Right lobe of liver (tissue), 6 donors: ENCODE results near the gene EIF5B. TPM values are rescaled to one million over a fixed set of nuclear protein-coding genes. Genes with fewer than 3 reads are reported as not detected.
"Not testable (repeated sequence)": the region's sequence is repeated elsewhere in the genome, so short reads cannot be mapped to it uniquely, and the experiment has no call there.

Experiments
- ATAC-seq, 4 donors: fragments of 200-7000 bp; cut with Tn5 transposase; one replicate each; pipeline ENCODE4 v1.9.1; 2020; ENCODE audit warnings: mild to moderate bottlenecking in 4 of 4, moderate library complexity in 4 of 4
- DNase-seq, 3 donors: peaks; one replicate each; pipeline ENCODE4 v3.0.0-alpha.2; 2020
- H3K27ac ChIP-seq, 3 donors: fragments of 200-600 bp; one replicate each; pipeline ENCODE4 v1.8.0; 2022
- H3K27me3 ChIP-seq, 2 donors: fragments of 200-600 bp; one replicate each; pipeline ENCODE4 v1.8.0; 2022
- H3K36me3 ChIP-seq, 4 donors: fragments of 200-600 bp; sonication (generic) in 1 of 4; one replicate each; pipeline versions ENCODE4 v1.5.1 to v1.8.0; 2017 to 2022; ENCODE audit warnings: control low read depth in 1 of 4
- H3K4me1 ChIP-seq, 4 donors: fragments of 200-600 bp; sonication (generic) in 1 of 4; one replicate each; pipeline versions ENCODE4 v1.5.1 to v1.8.0; 2017 to 2022; ENCODE audit warnings: control low read depth in 1 of 4
- H3K4me3 ChIP-seq, 3 donors: fragments of 200-600 bp; one replicate each; pipeline ENCODE4 v1.8.0; 2022
- H3K9me3 ChIP-seq, 4 donors: fragments of 200-600 bp; sonication (generic) in 1 of 4; one replicate each; pipeline versions ENCODE4 v1.5.1 to v1.8.0; 2017 to 2022; ENCODE audit warnings: control low read depth in 1 of 4
- CTCF ChIP-seq, 4 donors: fragments of 200-600 bp in 3 of 4; fragments of 450-650 bp in 1 of 4; IDR thresholded peaks; one replicate each; pipeline versions ENCODE4 v1.5.1 to v1.8.0; 2016 to 2022; ENCODE audit warnings: antibody characterized with exemption in 4 of 4, mild to moderate bottlenecking in 2 of 4
- POLR2A ChIP-seq: fragments of 450-650 bp; IDR thresholded peaks from one replicate; pipeline ENCODE4 v1.6.1; 2017; ENCODE audit warnings: antibody characterized with exemption, mild to moderate bottlenecking
- WGBS: methylation state at CpG from one replicate; pipeline ENCODE4 v1.1.6; 2018; ENCODE audit warnings: low coverage, low lambda C conversion rate; ENCODE audit not compliant: insufficient coverage; ENCODE audit errors: missing lambda C conversion rate; 5-methylcytosine and 5-hydroxymethylcytosine counted together
- intact Hi-C, 2 donors: fragments of 100-400 bp; cut with DNase I; formaldehyde crosslinking; loops; one replicate each; pipeline versions ENCODE4 v1.11.2 to v1.14.1; 2022
- total RNA-seq, 6 experiments: library from RNA; depleted of rRNA in 2 of 6; stranded (reverse); fragments of >200 nt in 2 of 6; fragmentation: NEBNext Ultra II Directional in 3 of 6; extraction: Animal tissue kit (Norgen Biotek cat#: 25700) in 3 of 6; gene quantifications; one replicate each; pipeline versions ENCODE4 v1.1.0 to v1.2.4, GENCODE V29; 2016 to 2023
- donor health status: DM: no; HTN: yes; CAD: no.
- donor health status: DM: no; HTN: no; CAD: no.
- donor health status: DM: no; HTN: no; CAD: no.
- donor health status: DM: no; HTN: yes; CAD: no.
- donor health status: DM: no; HTN: yes; CAD: no.

EIF5B gene
- total RNA-seq, 6 experiments from 2014 or later, result 10.2 to 18.8 (median 17.4) TPM

GRCh38 chr2:99346218-99346617 is 9.0 kb downstream of the EIF5B start:
- H3K36me3 ChIP-seq, result no peaks in the 10 kb centered on the region
- TF ChIP-seq POLR2A, result no peak
- TF ChIP-seq CTCF (IDR thresholded peaks at IDR 0.05), result no peak
- peaks cover 0 to 4% (median 0%) of the 10 kb centered on the region in 4 donors for H3K4me1 ChIP-seq
- H3K27ac ChIP-seq, result no peak overlapping the region
- no peaks in the 10 kb centered on the region for H3K27me3 ChIP-seq
- ATAC-seq (no peak), DNase-seq (no peak)
- intact Hi-C loops, result no loop called here
- no peak overlapping the region for H3K4me3 ChIP-seq
- H3K9me3 ChIP-seq, result no peaks in the 10 kb centered on the region

- TF ChIP-seq CTCF (IDR thresholded peaks at IDR 0.05) (no peak), POLR2A (no peak)
- ATAC-seq, result no peak
- 78% methylated on average over 3 of the region's 3 CpGs for WGBS
These were observed 11.0 kb downstream of the EIF5B start for GRCh38 chr2:99348173-99348572.

GRCh38 chr2:99350194-99350593 is 13.0 kb downstream of the EIF5B start:
- H3K9me3 ChIP-seq, result no peaks in the 10 kb centered on the region
- H3K4me1 ChIP-seq, result no peaks in the 10 kb centered on the region
- ATAC-seq (no peak), DNase-seq (no peak)
- no peaks in the 10 kb centered on the region for H3K27me3 ChIP-seq
- H3K4me3 ChIP-seq, result no peak overlapping the region
- H3K27ac ChIP-seq, result no peak overlapping the region
- intact Hi-C loops, result no loop called here
- H3K36me3 ChIP-seq, result no peaks in the 10 kb centered on the region
- TF ChIP-seq POLR2A, result no peak

More at GRCh38 chr2:99348173-99348572, 11.0 kb downstream of the EIF5B start:
- Histone ChIP-seq H3K27me3 (no peaks in the 10 kb centered on the region), H3K9me3 (no peaks in the 10 kb centered on the region), H3K4me1 (no peaks in the 10 kb centered on the region), H3K27ac (no peak overlapping the region), H3K36me3 (no peaks in the 10 kb centered on the region), H3K4me3 (no peak overlapping the region)
- DNase-seq, result no peak
- intact Hi-C loops, result no loop called here

GRCh38 chr2:99354070-99354469 is 16.9 kb downstream of the EIF5B start:
- no peak for DNase-seq
- WGBS, result 100% methylated on average over 1 of the region's 1 CpG

GRCh38 chr2:99354825-99355224 is 17.6 kb downstream of the EIF5B start:
- H3K27me3 ChIP-seq, intact Hi-C loops, H3K27ac ChIP-seq, DNase-seq, H3K9me3 ChIP-seq, ATAC-seq, H3K36me3 ChIP-seq, H3K4me1 ChIP-seq, H3K4me3 ChIP-seq: not testable (repeated sequence)
- 93% methylated on average over 8 of the region's 8 CpGs for WGBS

More at GRCh38 chr2:99354070-99354469, 16.9 kb downstream of the EIF5B start:
- H3K27ac ChIP-seq, result no peak overlapping the region
- no peaks in the 10 kb centered on the region for H3K4me1 ChIP-seq
- intact Hi-C loops, result no loop called here
- TF ChIP-seq CTCF (IDR thresholded peaks at IDR 0.05) (no peak), POLR2A (no peak)
- no peaks in the 10 kb centered on the region for H3K36me3 ChIP-seq
- H3K9me3 ChIP-seq, result no peaks in the 10 kb centered on the region
- H3K27me3 ChIP-seq, result no peaks in the 10 kb centered on the region
- no peak for ATAC-seq
- H3K4me3 ChIP-seq, result no peak overlapping the region

GRCh38 chr2:99356853-99357252 is 19.7 kb downstream of the EIF5B start:
- intact Hi-C loops, result no loop called here
- Histone ChIP-seq H3K4me1 (no peaks in the 10 kb centered on the region), H3K36me3 (peaks cover 0 to 2% (median 0%) of the 10 kb centered on the region in 4 donors), H3K27me3 (no peaks in the 10 kb centered on the region), H3K9me3 (no peaks in the 10 kb centered on the region), H3K27ac (no peak overlapping the region), H3K4me3 (no peak overlapping the region)
- DNase-seq (no peak), ATAC-seq (no peak)
- TF ChIP-seq POLR2A (no peak), CTCF (IDR thresholded peaks at IDR 0.05) (no peak)
